GM12874 (cell line): ENCODE measurements around the gene NLGN4X.

Experiments used
- CTCF ChIP-seq: IDR thresholded peaks from 2 replicates; pipeline ENCODE4 v1.5.1; 2011; ENCODE audit warnings: low read depth, mild to moderate bottlenecking, control low read depth, low read length, moderate library complexity; ENCODE audit not compliant: insufficient read depth

Gene NLGN4X

GRCh38 chrX:6151971-6152370, 76.7 kb downstream of the NLGN4X start:
- TF ChIP-seq CTCF, result no peak

GRCh38 chrX:6149060-6149872, 79.4 kb downstream of the NLGN4X start:
- no peak for TF ChIP-seq CTCF

GRCh38 chrX:6134255-6134654, 94.4 kb downstream of the NLGN4X start:
- no peak for TF ChIP-seq CTCF

GRCh38 chrX:6132970-6133369, 95.7 kb downstream of the NLGN4X start:
- no peak for TF ChIP-seq CTCF

GRCh38 chrX:6131287-6131686, 97.4 kb downstream of the NLGN4X start:
- TF ChIP-seq CTCF, result no peak

- no peak for TF ChIP-seq CTCF
These were observed 99.5 kb downstream of the NLGN4X start for GRCh38 chrX:6129195-6129594.

GRCh38 chrX:6120329-6120728, 108.3 kb downstream of the NLGN4X start:
- no peak for TF ChIP-seq CTCF

GRCh38 chrX:6095469-6095868, 133.2 kb downstream of the NLGN4X start:
- TF ChIP-seq CTCF, result peak; percentile 21; the same call in 1 of the 2 replicates
